GM18526 (cell line): ENCODE data around the gene ST14.

Source experiments
- POLR2A ChIP-seq: IDR thresholded peaks from 3 replicates; pipeline ENCODE4 v1.6.1; 2011; ENCODE audit not compliant: insufficient read length; ENCODE audit errors: extremely low read depth

Gene ST14

DNA sequence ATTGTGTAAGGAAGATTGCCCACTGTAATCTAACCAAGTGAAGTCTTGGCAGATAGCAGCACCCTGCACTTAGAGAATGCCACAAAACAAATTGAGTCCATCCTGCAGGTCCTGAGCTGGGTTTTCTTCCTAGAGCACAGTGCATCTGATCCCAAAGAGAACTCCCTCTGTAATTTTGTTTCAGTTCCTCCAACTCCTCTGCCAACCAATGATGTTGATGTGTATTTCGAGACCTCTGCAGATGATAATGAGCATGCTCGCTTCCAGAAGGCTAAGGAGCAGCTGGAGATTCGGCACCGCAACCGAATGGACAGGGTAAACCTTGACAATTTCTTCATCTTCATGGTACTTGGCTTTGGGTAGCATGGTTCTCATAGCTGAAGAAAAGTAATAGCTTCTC lies 33.1 kb upstream of the ST14 start:
- TF ChIP-seq POLR2A, result no peak

- TF ChIP-seq POLR2A, result no peak
Observed at GRCh38 chr11:130127509-130127908, 32.1 kb upstream of the ST14 start.

GRCh38 chr11:130128626-130129025 lies 31.0 kb upstream of the ST14 start:
- TF ChIP-seq POLR2A, result no peak

DNA sequence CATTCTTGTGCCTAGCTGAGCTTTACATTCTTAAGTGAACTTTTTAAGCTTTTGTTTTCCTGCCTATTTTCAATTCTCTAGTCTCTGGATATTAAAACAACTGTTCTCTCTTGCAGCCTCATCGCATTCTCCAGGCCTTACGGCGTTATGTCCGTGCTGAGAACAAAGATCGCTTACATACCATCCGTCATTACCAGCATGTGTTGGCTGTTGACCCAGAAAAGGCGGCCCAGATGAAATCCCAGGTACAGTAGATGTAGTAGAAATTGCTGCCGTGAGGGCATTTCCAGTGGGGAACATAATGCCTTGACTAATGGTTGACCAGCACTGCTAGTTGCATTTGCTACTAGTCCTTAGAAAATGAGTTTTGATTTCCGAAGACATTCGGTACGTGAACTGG lies 29.7 kb upstream of the ST14 start:
- no peak for TF ChIP-seq POLR2A

GRCh38 chr11:130131961-130132850 lies 27.4 kb upstream of the ST14 start:
- no peak for TF ChIP-seq POLR2A

DNA sequence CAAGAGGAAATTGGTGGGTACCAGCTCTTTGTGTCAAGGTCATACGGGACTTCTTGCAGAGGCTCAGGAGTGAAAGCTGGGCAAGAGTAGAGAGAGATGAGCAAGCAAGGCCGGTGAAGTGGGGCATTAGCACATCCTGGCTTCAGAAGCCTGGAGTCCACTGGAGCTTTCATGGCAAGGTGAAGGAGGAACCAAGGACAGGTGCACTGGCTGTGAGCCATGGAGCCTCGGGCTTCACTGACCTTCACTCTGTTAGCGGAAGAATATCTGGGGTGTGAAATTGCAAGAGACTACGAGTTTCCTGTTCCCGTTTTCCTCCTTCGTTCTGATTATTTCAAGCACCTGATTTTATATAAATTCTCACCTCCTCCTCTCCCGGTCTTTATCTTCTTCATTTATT lies 25.9 kb upstream of the ST14 start:
- no peak for TF ChIP-seq POLR2A

- no peak for TF ChIP-seq POLR2A
Observed at GRCh38 chr11:130136107-130136506, 23.5 kb upstream of the ST14 start.

DNA sequence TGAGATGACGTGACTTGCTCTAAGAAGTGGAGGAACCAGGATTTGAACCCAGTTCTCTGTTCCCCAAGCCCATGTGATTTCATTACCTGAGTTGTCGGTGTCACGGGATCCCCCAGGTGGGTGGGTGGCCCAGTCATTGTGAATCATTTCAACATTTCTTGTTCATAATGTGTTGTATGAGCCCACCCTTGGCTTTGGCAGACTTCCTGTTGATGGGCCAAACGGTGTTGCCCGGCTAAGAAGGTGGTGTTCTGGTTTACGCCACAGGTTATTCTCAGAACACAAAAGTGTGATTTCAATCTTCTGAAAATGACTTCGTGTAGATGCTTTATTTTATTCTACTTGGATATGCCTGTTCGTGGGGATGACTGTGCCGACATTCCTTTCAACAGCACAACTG lies 21.6 kb upstream of the ST14 start:
- no peak for TF ChIP-seq POLR2A

DNA sequence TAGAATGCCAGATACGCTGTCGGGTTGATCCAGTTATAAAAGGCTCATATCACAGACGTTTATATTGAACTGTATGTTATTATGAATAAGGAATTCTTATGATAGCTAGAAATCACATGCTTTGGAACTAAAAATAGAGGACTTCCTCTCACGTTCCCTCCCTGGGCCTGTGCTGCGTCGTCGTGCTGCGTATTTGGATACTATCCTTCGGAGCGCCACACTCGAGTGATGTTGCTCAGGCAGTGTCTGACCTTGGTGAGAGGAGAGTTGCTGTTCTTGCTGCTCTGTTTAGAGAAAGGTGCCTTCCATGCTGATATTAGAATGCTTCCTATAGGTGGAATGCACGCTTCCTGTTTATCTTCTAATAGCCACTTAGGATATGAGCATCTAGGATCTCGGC lies 20.2 kb upstream of the ST14 start:
- no peak for TF ChIP-seq POLR2A

- no peak for TF ChIP-seq POLR2A
Observed at GRCh38 chr11:130141561-130142341, 17.8 kb upstream of the ST14 start.

DNA sequence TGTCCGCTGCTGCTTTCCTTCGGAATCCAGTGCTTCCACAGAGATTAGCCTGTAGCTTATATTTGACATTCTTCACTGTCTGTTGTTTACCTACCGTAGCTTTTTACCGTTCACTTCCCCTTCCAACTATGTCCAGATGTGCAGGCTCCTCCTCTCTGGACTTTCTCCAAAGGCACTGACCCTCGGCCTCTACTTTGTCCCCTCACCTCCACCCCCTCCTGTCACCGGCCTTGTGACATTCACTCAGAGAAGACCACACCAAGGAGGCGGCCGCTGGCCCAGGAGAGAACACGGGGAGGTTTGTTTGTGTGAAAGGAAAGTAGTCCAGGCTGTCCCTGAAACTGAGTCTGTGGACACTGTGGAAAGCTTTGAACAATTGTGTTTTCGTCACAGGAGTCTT lies 15.4 kb upstream of the ST14 start:
- no peak for TF ChIP-seq POLR2A

- TF ChIP-seq POLR2A, result no peak
Observed at GRCh38 chr11:130144861-130145281, 14.7 kb upstream of the ST14 start.

- TF ChIP-seq POLR2A, result no peak
Observed at GRCh38 chr11:130145311-130145812, 14.2 kb upstream of the ST14 start.

DNA sequence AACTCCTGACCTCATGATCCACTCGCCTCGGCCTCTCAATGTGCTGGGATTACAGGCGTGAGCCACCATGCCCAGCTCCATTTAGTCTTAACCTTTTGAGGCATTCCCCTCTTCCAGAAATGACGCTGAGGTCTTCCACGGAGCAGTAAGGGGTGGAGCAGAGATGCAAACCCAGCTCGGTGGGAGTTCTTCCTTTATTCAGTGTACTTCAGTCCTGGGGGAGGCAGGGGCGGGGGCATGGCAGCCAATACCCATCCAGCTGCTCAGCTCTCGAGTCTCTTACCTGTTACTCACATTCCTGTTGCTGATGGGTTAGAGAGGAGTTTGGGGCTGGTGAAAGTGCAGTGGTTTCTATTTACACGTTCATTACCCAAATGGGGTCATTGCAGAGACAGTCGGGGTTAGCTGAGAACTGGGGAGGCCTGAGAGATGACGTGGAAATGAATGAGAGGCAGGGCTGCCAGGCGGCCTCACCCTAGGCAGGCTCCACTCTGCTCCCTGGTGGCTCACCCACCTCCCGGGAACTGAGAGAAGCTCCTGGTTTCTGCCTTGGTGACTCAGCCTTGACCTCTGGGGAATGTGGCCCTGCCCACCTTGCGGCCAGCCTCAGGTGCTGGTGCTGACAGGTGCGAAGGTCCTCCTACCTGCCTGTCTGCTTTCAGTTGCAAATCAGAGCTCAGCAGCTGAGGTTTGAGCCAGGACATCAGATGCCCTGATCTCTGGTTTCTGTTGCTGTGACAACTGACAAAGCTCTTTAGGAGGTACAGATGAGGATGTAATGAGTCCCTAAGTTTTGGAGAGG lies 13.4 kb upstream of the ST14 start:
- no peak for TF ChIP-seq POLR2A

- TF ChIP-seq POLR2A, result no peak
Observed at GRCh38 chr11:130146796-130147195, 12.8 kb upstream of the ST14 start.

DNA sequence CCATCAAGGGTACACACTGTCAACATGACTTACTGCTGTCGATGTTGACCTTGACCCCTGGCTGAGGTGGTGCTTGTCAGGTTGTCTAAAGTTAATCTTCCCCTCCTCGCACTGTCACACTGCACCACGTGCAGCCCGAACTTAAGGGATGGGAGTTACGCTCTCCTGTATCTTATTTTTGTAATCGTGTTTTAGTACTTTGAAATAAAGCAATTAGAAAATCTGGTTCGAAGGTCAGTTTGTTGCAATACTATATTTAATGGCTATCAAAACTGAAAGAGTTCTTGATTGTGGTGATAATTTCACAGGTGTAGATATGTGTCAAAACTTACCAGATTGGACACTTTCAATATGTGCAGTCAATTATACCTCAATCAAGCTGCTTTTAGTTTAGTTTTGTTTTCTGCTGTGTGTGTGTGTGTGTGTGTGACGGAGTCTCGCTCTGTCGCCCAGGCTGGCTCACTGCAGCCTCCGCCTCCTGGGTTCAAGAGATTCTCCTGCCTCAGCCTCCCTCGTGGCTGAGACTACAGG lies 10.7 kb upstream of the ST14 start:
- no peak for TF ChIP-seq POLR2A

GRCh38 chr11:130150790-130151189 lies 8.8 kb upstream of the ST14 start:
- no peak for TF ChIP-seq POLR2A
